Natural killer cell (primary cell): ENCODE results near the gene RIMS3. TPM values are rescaled to one million over a fixed set of nuclear protein-coding genes. Genes with fewer than 3 reads are reported as not detected.

Source experiments
- ATAC-seq, 3 donors: fragments of 150-1000 bp in 2 of 3; fragments of 200-7000 bp in 1 of 3; cut with Tn5 transposase; 1 replicate in 1 of 3; 2 replicates in 2 of 3; pipeline ENCODE4 v1.10.0; 2021; ENCODE audit warnings: mild to moderate bottlenecking in 2 of 3, moderate library complexity in 2 of 3
- DNase-seq, 2 donors: peaks; one replicate each; pipeline versions ENCODE4 v3.0.0 to v3.0.0-alpha.2; 2013 to 2021; ENCODE audit warnings: mixed read lengths in 1 of 2
- H3K27ac ChIP-seq: one replicate; pipeline ENCODE4 v1.5.1; 2013; ENCODE audit warnings: mild to moderate bottlenecking, low read length
- H3K27me3 ChIP-seq: one replicate; pipeline ENCODE4 v1.6.1; 2013; ENCODE audit warnings: low read length; ENCODE audit not compliant: control insufficient read depth, insufficient read depth
- H3K36me3 ChIP-seq: one replicate; pipeline ENCODE4 v1.6.1; 2013; ENCODE audit warnings: low read length; ENCODE audit not compliant: control insufficient read depth, insufficient read depth
- H3K4me1 ChIP-seq: one replicate; pipeline ENCODE4 v1.6.1; 2013; ENCODE audit warnings: low read length; ENCODE audit not compliant: control insufficient read depth, insufficient read depth
- H3K4me3 ChIP-seq: one replicate; pipeline ENCODE4 v1.5.1; 2013; ENCODE audit warnings: low read length
- H3K9me3 ChIP-seq: one replicate; pipeline ENCODE4 v1.6.1; 2013; ENCODE audit warnings: low read length; ENCODE audit not compliant: control insufficient read depth, insufficient read depth
- H3K27ac Mint-ChIP-seq, 2 donors: one replicate each; pipeline ENCODE4 v1.8.0; 2022; ENCODE audit warnings: mild to moderate bottlenecking in 2 of 2, mixed read lengths in 2 of 2, moderate library complexity in 1 of 2
- H3K27me3 Mint-ChIP-seq, 2 donors: one replicate each; pipeline ENCODE4 v1.8.0; 2022; ENCODE audit warnings: low read depth in 2 of 2, mixed read lengths in 2 of 2
- H3K36me3 Mint-ChIP-seq: one replicate; pipeline ENCODE4 v1.8.0; 2022; ENCODE audit warnings: mixed read lengths
- H3K4me1 Mint-ChIP-seq, 2 donors: one replicate each; pipeline ENCODE4 v1.8.0; 2022; ENCODE audit warnings: mixed read lengths in 2 of 2
- H3K4me3 Mint-ChIP-seq: one replicate; pipeline ENCODE4 v1.8.0; 2022; ENCODE audit warnings: mild to moderate bottlenecking, moderate library complexity, mixed read lengths
- H3K9me3 Mint-ChIP-seq, 2 donors: one replicate each; pipeline ENCODE4 v1.8.0; 2022; ENCODE audit warnings: mixed read lengths in 2 of 2
- CTCF ChIP-seq: fragments of 200-600 bp; IDR thresholded peaks from one replicate; pipeline ENCODE4 v1.8.0; 2022; ENCODE audit warnings: antibody characterized with exemption
- WGBS: methylation state at CpG from one replicate; pipeline ENCODE4 v1.1.7; 2013; ENCODE audit warnings: missing lambda C conversion rate; ENCODE audit not compliant: insufficient coverage; 5-methylcytosine and 5-hydroxymethylcytosine counted together
- intact Hi-C: fragments of 100-400 bp; cut with micrococcal nuclease; formaldehyde crosslinking; loops from one replicate; pipeline ENCODE4 v1.14.2; 2022
- total RNA-seq, 4 donors: library from RNA; stranded (reverse); fragments of 120-200 nt in 1 of 4; gene quantifications; one replicate each; pipeline versions ENCODE4 v1.2.3 to v1.2.4, GENCODE V29; 2013 to 2022

RIMS3 gene
- total RNA-seq, 3 donors from 2014 or later (not counting 1 experiment from before 2014, with no cell fraction given), result 0.56 to 2.1 (median 1.1) TPM

DNA sequence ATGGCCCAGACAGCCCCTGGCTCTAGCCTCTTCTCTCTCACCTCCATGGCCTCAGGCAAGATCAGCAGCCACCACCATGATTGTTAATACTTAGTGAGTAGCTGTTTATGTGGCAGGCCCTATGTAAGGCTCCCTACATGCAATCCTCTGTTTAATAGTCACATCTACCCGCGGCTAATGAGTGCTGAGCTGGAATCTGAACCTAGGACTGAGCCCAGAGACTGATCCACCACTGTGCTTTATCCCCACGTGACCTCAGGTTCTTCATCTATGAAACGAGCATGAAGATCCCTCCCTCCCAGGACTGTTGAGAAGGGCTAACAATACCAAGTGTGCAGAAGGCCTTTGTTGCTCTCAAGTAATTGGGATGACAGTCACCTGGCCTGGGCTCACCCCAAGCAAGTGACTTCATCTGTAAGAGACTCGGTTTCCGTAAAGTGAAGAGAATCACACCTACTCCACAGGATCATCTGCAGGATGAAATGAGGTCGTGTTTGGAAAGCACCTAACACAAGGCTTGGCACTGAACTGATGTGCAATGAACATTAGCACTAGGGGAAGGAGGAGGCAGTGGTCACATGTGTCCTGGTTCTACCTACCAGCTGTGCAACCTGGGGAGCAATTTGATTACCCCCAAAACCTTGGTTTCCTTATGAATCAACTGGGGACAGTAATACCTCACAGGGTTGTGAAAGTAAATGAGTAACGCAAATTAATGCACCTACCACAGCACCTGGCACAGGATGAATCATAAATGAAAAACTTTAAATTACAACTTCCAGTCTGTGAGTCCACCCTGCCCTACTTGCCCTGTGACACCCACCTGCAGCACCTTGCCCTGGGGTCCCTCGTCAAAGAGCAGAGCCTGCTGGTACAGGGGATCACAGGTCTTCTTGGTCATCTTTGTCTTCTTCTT, 37.2 kb downstream of the RIMS3 start:
- 76% methylated on average over 8 of the region's 9 CpGs for WGBS
- no peak for TF ChIP-seq CTCF
- Histone ChIP-seq H3K27me3 (no peaks in the 10 kb centered on the region), H3K4me1 (peaks cover 28% of the 10 kb centered on the region), H3K4me3 (no peak overlapping the region), H3K27ac (peak overlapping the region; percentile 5), H3K36me3 (no peaks in the 10 kb centered on the region), H3K9me3 (no peaks in the 10 kb centered on the region)
- DNase-seq, result peak in 1 of 2 donors; percentile 43
- intact Hi-C loops, result no loop called here
- Mint-ChIP-seq H3K9me3 (no peaks in the 10 kb centered on the region), H3K4me1 (peaks cover 20 to 28% of the 10 kb centered on the region in 2 donors), H3K27ac (peak overlapping the region in 1 of 2 donors; percentile 46), H3K27me3 (no peaks in the 10 kb centered on the region), H3K36me3 (no peaks in the 10 kb centered on the region), H3K4me3 (no peak overlapping the region)
- ATAC-seq, result peak in 2 of 3 donors; percentile 24 to 45

DNA sequence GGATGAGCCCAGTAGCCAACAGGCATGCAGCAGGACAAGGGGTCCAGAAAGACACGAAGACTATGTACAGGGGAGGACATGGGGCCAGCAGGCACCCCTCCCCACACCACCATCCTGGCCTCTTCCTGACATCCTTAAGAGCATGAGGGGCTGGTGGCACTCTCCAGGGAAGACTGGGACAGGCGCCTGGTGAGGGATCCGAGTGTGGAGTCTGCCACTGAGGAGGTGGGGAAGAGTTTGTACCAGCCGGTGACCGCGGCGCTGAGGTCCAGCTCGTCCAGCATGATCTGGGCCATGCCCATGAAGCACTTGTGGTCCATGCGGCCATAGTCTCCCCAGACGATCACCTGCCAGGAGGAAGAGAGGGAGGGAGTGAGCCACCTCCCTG, 39.1 kb downstream of the RIMS3 start:
- Histone ChIP-seq H3K36me3 (no peaks in the 10 kb centered on the region), H3K27ac (no peak overlapping the region), H3K4me1 (peaks cover 28% of the 10 kb centered on the region), H3K4me3 (no peak overlapping the region), H3K9me3 (no peaks in the 10 kb centered on the region), H3K27me3 (no peaks in the 10 kb centered on the region)
- H3K27ac Mint-ChIP-seq, result no peak overlapping the region
- intact Hi-C loops, result no loop called here
- WGBS, result 98% methylated on average over 10 of the region's 10 CpGs
- ATAC-seq (no peak), DNase-seq (no peak)
- no peak for TF ChIP-seq CTCF
- H3K36me3 Mint-ChIP-seq, result no peaks in the 10 kb centered on the region
- H3K4me3 Mint-ChIP-seq, result no peak overlapping the region
- no peaks in the 10 kb centered on the region for H3K9me3 Mint-ChIP-seq
- H3K4me1 Mint-ChIP-seq, result peaks cover 20 to 28% of the 10 kb centered on the region in 2 donors
- H3K27me3 Mint-ChIP-seq, result peaks cover 0 to 5% of the 10 kb centered on the region in 2 donors

- Histone ChIP-seq H3K9me3 (no peaks in the 10 kb centered on the region), H3K4me3 (no peak overlapping the region), H3K4me1 (peaks cover 23% of the 10 kb centered on the region), H3K27ac (no peak overlapping the region), H3K36me3 (no peaks in the 10 kb centered on the region), H3K27me3 (no peaks in the 10 kb centered on the region)
- no peak for TF ChIP-seq CTCF
- Mint-ChIP-seq H3K27me3 (peaks cover 0 to 5% of the 10 kb centered on the region in 2 donors), H3K36me3 (no peaks in the 10 kb centered on the region), H3K27ac (no peak overlapping the region), H3K9me3 (no peaks in the 10 kb centered on the region), H3K4me3 (no peak overlapping the region), H3K4me1 (peaks cover 20 to 28% of the 10 kb centered on the region in 2 donors)
- no peak for DNase-seq
- WGBS, result 82% methylated on average over 18 of the region's 18 CpGs
- ATAC-seq, result no peak
- intact Hi-C loops, result no loop called here
Observed at GRCh38 chr1:40625476-40626382, 39.8 kb downstream of the RIMS3 start.
